ENCODE results near the gene GRM4.

Gene GRM4

GRCh38 chr6:34155471-34156300 is 9.8 kb upstream of the GRM4 start:
- no peak for TF ChIP-seq CTCF (IDR thresholded peaks at IDR 0.05; ENCODE audit: low read depth, low read length)
- no peak for DNase-seq (ENCODE audit: extremely low read depth, low read depth)

- DNase-seq (ENCODE audit: extremely low read depth, low read depth): no peak
- peak; percentile 71 for TF ChIP-seq CTCF (IDR thresholded peaks at IDR 0.05; ENCODE audit: low read depth, low read length)
Observed at GRCh38 chr6:34154668-34155447, 9.0 kb upstream of the GRM4 start.

- no peak for TF ChIP-seq CTCF (IDR thresholded peaks at IDR 0.05; ENCODE audit: low read depth, low read length)
- no peak for DNase-seq (ENCODE audit: extremely low read depth, low read depth)
Observed at GRCh38 chr6:34152806-34153520, 7.1 kb upstream of the GRM4 start.

GRCh38 chr6:34152042-34152524 is 6.2 kb upstream of the GRM4 start:
- no peak for TF ChIP-seq CTCF (IDR thresholded peaks at IDR 0.05; ENCODE audit: low read depth, low read length)
- no peak for DNase-seq (ENCODE audit: extremely low read depth, low read depth)

- no peak for DNase-seq (ENCODE audit: extremely low read depth, low read depth)
- no peak for TF ChIP-seq CTCF (IDR thresholded peaks at IDR 0.05; ENCODE audit: low read depth, low read length)
Observed at GRCh38 chr6:34151321-34152041, 5.6 kb upstream of the GRM4 start.

GRCh38 chr6:34150766-34151165 is 4.9 kb upstream of the GRM4 start:
- no peak for TF ChIP-seq CTCF (IDR thresholded peaks at IDR 0.05; ENCODE audit: low read depth, low read length)
- DNase-seq (ENCODE audit: extremely low read depth, low read depth): no peak
